Measurements from ENCODE around the gene GMPS.
"Not testable (repeated sequence)": the region's sequence is repeated elsewhere in the genome, so short reads cannot be mapped to it uniquely, and the experiment has no call there.

GMPS gene

GRCh38 chr3:155872904-155873646 is 2.6 kb downstream of the GMPS start:
- no peak for DNase-seq

GRCh38 chr3:155876037-155876436 is 5.6 kb downstream of the GMPS start:
- no peak for DNase-seq

- no peak for DNase-seq
Observed at GRCh38 chr3:155876503-155876902, 6.1 kb downstream of the GMPS start.

- DNase-seq, result no peak
Observed at GRCh38 chr3:155880286-155880685, 9.8 kb downstream of the GMPS start.

GRCh38 chr3:155884292-155884691 is 13.8 kb downstream of the GMPS start:
- DNase-seq, result no peak

- no peak for DNase-seq
Observed at GRCh38 chr3:155885292-155885691, 14.8 kb downstream of the GMPS start.

GRCh38 chr3:155886348-155886747 is 15.9 kb downstream of the GMPS start:
- not testable (repeated sequence) for DNase-seq

- DNase-seq, result no peak
Observed at GRCh38 chr3:155886915-155887314, 16.5 kb downstream of the GMPS start.

- no peak for DNase-seq
Observed at GRCh38 chr3:155889212-155889611, 18.8 kb downstream of the GMPS start.

- no peak for DNase-seq
Observed at GRCh38 chr3:155889952-155890351, 19.5 kb downstream of the GMPS start.

GRCh38 chr3:155890671-155891190 is 20.3 kb downstream of the GMPS start:
- peak; percentile 12 for DNase-seq

- no peak for DNase-seq
Observed at GRCh38 chr3:155891321-155891720, 20.9 kb downstream of the GMPS start.

- no peak for DNase-seq
Observed at GRCh38 chr3:155895379-155895900, 25.0 kb downstream of the GMPS start.

GRCh38 chr3:155906900-155907299 is 36.5 kb downstream of the GMPS start:
- DNase-seq, result no peak

GRCh38 chr3:155908086-155908485 is 37.6 kb downstream of the GMPS start:
- DNase-seq, result peak; percentile 2

- DNase-seq, result no peak
Observed at GRCh38 chr3:155908605-155909004, 38.2 kb downstream of the GMPS start.

- DNase-seq, result no peak
Observed at GRCh38 chr3:155912090-155912489, 41.6 kb downstream of the GMPS start.

GRCh38 chr3:155912579-155913190 is 42.2 kb downstream of the GMPS start:
- no peak for DNase-seq

GRCh38 chr3:155917781-155918180 is 47.3 kb downstream of the GMPS start:
- no peak for DNase-seq

- DNase-seq, result no peak
Observed at GRCh38 chr3:155919728-155920127, 49.3 kb downstream of the GMPS start.

GRCh38 chr3:155921486-155921885 is 51.0 kb downstream of the GMPS start:
- no peak for DNase-seq

GRCh38 chr3:155934230-155934629 is 63.8 kb downstream of the GMPS start:
- no peak for DNase-seq

GRCh38 chr3:155938409-155938808 is 68.0 kb downstream of the GMPS start:
- no peak for DNase-seq

GRCh38 chr3:155941354-155941753 is 70.9 kb downstream of the GMPS start:
- no peak for DNase-seq
